AG09319 (cell line): ENCODE results near the gene RNF215.

Source experiments
- DNase-seq: peaks from one replicate; pipeline ENCODE4 v3.0.0-alpha.2; 2010; ENCODE audit warnings: low read depth; ENCODE audit errors: extremely low read depth
- CTCF ChIP-seq: IDR thresholded peaks from 2 replicates; pipeline ENCODE4 v1.5.1; 2011; ENCODE audit warnings: low read depth, mild to moderate bottlenecking, inconsistent platforms, low read length, moderate library complexity

The RNF215 gene

GRCh38 chr22:30416837-30417236 is 29.6 kb upstream of the RNF215 start:
- no peak for DNase-seq
- no peak for TF ChIP-seq CTCF

DNA sequence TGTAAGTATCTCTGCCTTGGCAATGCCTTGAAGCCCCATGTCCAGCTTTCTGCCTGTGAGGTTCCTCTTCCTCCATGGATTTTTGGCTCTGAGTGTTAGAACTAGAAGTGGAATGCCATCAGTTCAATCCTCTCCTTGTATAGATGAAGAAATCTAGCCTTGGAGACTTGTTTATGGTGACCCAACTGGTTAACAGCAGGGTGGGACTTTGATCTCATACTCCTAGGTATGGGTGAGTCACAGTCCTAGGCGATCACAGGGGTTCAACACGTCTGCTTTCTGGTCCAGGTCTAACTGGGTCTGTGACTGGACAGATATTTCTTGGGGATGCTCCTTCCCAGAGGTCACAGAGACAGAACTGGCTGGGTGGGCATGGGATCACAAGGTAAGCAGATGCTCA is 29.2 kb upstream of the RNF215 start:
- no peak for DNase-seq
- TF ChIP-seq CTCF: no peak

DNA sequence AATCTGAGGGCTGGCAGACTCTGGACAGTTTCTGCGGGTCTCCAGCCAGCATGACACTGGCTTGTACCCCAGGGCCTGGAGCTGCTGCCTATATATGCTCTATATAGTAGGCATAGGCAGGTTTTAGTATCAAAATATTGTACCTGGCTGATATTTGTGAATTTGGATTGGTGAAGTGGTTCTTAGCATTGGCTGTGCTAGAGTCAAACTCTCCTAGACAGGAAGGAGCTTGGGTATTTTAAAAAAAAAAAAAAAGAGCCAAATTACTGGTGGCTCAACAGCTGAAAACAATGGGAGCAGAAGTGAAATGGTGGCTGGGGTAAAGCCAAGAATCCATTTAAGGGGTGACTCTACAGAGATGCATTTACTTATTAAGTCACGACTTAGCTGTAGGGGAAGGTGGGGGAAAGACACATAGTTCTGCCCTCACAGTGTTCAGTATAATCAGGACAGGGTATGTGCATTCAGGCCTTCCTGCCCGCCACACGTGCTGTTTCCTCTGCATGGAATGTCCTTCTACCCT is 27.4 kb upstream of the RNF215 start:
- TF ChIP-seq CTCF: no peak

DNA sequence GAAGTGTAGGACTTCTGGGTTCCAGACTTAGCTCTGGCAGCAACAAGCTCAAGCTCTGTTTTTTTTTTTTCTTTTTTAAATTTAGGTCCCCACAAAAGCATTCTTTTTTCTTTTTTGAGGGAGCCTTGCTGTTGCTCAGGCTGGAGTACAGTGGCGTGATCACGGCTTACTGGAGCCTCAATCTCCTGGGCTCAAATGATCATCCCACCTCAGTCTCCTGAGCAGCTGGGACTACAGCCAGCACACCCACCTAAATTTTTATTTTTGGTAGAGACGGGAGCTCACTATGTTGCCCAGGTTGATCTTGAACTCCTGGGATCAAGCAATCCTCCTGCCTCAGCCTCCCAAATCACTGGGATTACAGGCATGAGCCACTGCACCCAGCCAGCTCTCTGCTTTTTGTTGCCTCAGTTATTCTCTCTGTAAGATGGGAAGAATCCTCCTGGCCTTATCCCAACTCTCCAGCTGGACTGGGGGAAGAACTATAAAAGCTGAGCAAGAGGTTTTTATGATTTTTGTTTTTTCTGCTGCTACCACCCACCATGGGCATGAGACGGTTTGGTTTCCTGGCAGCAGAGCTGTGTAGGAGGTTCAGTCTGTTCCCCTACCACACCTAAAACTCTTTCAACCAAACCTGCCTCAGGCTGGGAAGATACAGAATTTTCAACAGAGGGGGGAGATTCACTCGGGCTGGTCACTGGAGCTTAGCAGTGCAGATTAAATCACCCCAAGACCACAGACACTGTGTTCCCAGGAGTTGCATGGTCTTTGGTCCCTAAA is 26.7 kb upstream of the RNF215 start:
- no peak for TF ChIP-seq CTCF

More for the DNA sequence above, 27.4 kb upstream of the RNF215 start:
- DNase-seq: no peak

GRCh38 chr22:30413001-30413400 is 25.8 kb upstream of the RNF215 start:
- DNase-seq: no peak
- no peak for TF ChIP-seq CTCF

More for the DNA sequence above, 26.7 kb upstream of the RNF215 start:
- DNase-seq: no peak

- no peak for DNase-seq
- TF ChIP-seq CTCF: no peak
These were observed 24.6 kb upstream of the RNF215 start for GRCh38 chr22:30411780-30412179.

- TF ChIP-seq CTCF: no peak
- DNase-seq: no peak
These were observed 21.3 kb upstream of the RNF215 start for GRCh38 chr22:30408388-30409102.
